ENCODE measurements around the gene SH3PXD2A.

- TF ChIP-seq CTCF (IDR thresholded peaks at IDR 0.05) (no peak), POLR2A (IDR thresholded peaks at IDR 0.05) (no peak), EP300 (IDR thresholded peaks at IDR 0.05; ENCODE audit: low read depth) (no peak)
Observed at GRCh38 chr10:103761075-103761920, 94.1 kb downstream of the SH3PXD2A start.
